HCT116 (cell line): Measurements from ENCODE around the gene NR6A1. TPM values are rescaled to one million over a fixed set of nuclear protein-coding genes. Genes with fewer than 3 reads are reported as not detected.
A peak's percentile ranks its signal among the peaks of the same experiment; 100 is the strongest.

Source experiments
- ATAC-seq: fragments of 200-7000 bp; cut with Tn5 transposase; 2 replicates; pipeline ENCODE4 v1.9.1; 2020; ENCODE audit warnings: mild to moderate bottlenecking, moderate library complexity
- BruUV-seq: library from RNA; stranded (reverse); fragments of 400-500 nt; replicated peaks from 2 replicates; lab custom pipeline; 2021; lab: Mats Ljungman, UMichigan
- CTCF ChIA-PET: fragments of 300-600 bp; sonication (Branson Sonifier 250); formaldehyde crosslinking; loops from one replicate; lab custom pipeline; 2021; ENCODE audit warnings: antibody characterized with exemption; lab: Charles Lee
- POLR2A ChIA-PET: fragments of 300-600, 350-600 bp; sonication (Branson Sonifier 250); formaldehyde crosslinking; loops from one replicate; lab custom pipeline; 2021; ENCODE audit warnings: antibody characterized with exemption; lab: Charles Lee
- RAD21 ChIA-PET, 2 experiments: fragments of 300-600 bp; sonication (Branson Sonifier 250); formaldehyde crosslinking; loops; one replicate each; lab custom pipeline; 2023; ENCODE audit warnings: low total read pairs in 2 of 2; ENCODE audit not compliant: uncharacterized antibody in 2 of 2, unreplicated experiment in 2 of 2, low non-redundant PET in 1 of 2; lab: Charles Lee
- DNase-seq: peaks from one replicate; pipeline ENCODE4 v3.0.0-alpha.2; 2010; ENCODE audit warnings: low read depth, low spot score
- H2AFZ ChIP-seq: fragments of 200-600 bp; shearing (Covaris generic), sonication (generic); 2 replicates; pipeline ENCODE4 v1.6.1; 2017; ENCODE audit warnings: low read depth, mixed run types, mixed read lengths, antibody characterized with exemption, low read length; ENCODE audit not compliant: poor library complexity, severe bottlenecking
- H3K27ac ChIP-seq: 2 replicates; pipeline ENCODE4 v1.5.1; 2012; ENCODE audit warnings: low read depth, low read length
- H3K27me3 ChIP-seq: fragments of 200-600 bp; sonication (generic); 2 replicates; pipeline ENCODE4 v1.6.1; 2016; ENCODE audit warnings: mixed run types, low read length, mixed read lengths; ENCODE audit not compliant: insufficient read depth
- H3K36me3 ChIP-seq, 2 experiments: fragments of 200-500 bp in 1 of 2; fragments of 200-600 bp in 1 of 2; sonication (Bioruptor generic) in 1 of 2; sonication (generic) in 1 of 2; 2 replicates each; pipeline versions ENCODE4 v1.5.1 to v1.6.1; 2014 to 2016; ENCODE audit warnings: low read length in 2 of 2, inconsistent platforms in 1 of 2, mixed read lengths in 1 of 2, mixed run types in 1 of 2; ENCODE audit not compliant: insufficient read depth in 2 of 2, control insufficient read depth in 1 of 2
- H3K4me1 ChIP-seq, 2 experiments: fragments of 200-600 bp in 1 of 2; sonication (generic) in 1 of 2; 2 replicates each; pipeline versions ENCODE4 v1.5.1 to v1.6.1; 2012 to 2017; ENCODE audit warnings: low read length in 2 of 2, inconsistent platforms in 1 of 2, mild to moderate bottlenecking in 1 of 2, mixed read lengths in 1 of 2, mixed run types in 1 of 2, moderate library complexity in 1 of 2; ENCODE audit not compliant: insufficient read depth in 2 of 2, control insufficient read depth in 1 of 2
- H3K4me2 ChIP-seq: fragments of 200-600 bp; sonication (generic); 2 replicates; pipeline ENCODE4 v1.6.1; 2017; ENCODE audit warnings: mixed run types, low read length, mixed read lengths
- H3K4me3 ChIP-seq, 2 experiments: fragments of 200-600 bp in 1 of 2; sonication (generic) in 1 of 2; replicated peaks in 1 of 2; 2 replicates each; pipeline ENCODE4 v1.5.1; 2011 to 2016; ENCODE audit warnings: low read length in 2 of 2, control low read depth in 1 of 2, low read depth in 1 of 2, mild to moderate bottlenecking in 1 of 2, mixed read lengths in 1 of 2, mixed run types in 1 of 2
- H3K79me2 ChIP-seq: fragments of 200-600 bp; sonication (generic); 2 replicates; pipeline ENCODE4 v1.6.1; 2017; ENCODE audit warnings: mild to moderate bottlenecking, mixed run types, low read length, moderate library complexity, mixed read lengths; ENCODE audit not compliant: insufficient read depth
- H3K9ac ChIP-seq: fragments of 200-600 bp; sonication (generic); 2 replicates; pipeline ENCODE4 v1.6.1; 2016; ENCODE audit warnings: low read length, mixed read lengths
- H3K9me2 ChIP-seq: fragments of 200-600 bp; sonication (generic), shearing (Covaris generic); 2 replicates; pipeline ENCODE4 v1.6.1; 2017; ENCODE audit warnings: mixed run types, mild to moderate bottlenecking, moderate library complexity; ENCODE audit not compliant: insufficient read depth
- H3K9me3 ChIP-seq, 2 experiments: fragments of 200-500 bp in 1 of 2; fragments of 200-600 bp in 1 of 2; sonication (Bioruptor generic) in 1 of 2; sonication (generic) in 1 of 2; 2 replicates each; pipeline ENCODE4 v1.6.1; 2014 to 2017; ENCODE audit warnings: low read length in 2 of 2, mixed read lengths in 2 of 2, inconsistent platforms in 1 of 2, low read depth in 1 of 2, mild to moderate bottlenecking in 1 of 2, mixed run types in 1 of 2, moderate library complexity in 1 of 2; ENCODE audit not compliant: control insufficient read depth in 1 of 2, insufficient read depth in 1 of 2
- H4K20me1 ChIP-seq: fragments of 200-600 bp; sonication (generic), shearing (Covaris generic); 2 replicates; pipeline ENCODE4 v1.6.1; 2017; ENCODE audit warnings: mixed run types, mild to moderate bottlenecking, moderate library complexity; ENCODE audit not compliant: insufficient read depth
- RAD21 ChIP-seq: IDR thresholded peaks from 2 replicates; pipeline ENCODE4 v1.6.1; 2012; ENCODE audit warnings: low read depth, mild to moderate bottlenecking
- intact Hi-C: fragments of 100-400 bp; cut with micrococcal nuclease; formaldehyde crosslinking; loops from 2 replicates; pipeline ENCODE4 v1.10.0; 2022
- total RNA-seq: library from RNA; stranded (reverse); gene quantifications from one replicate; pipeline ENCODE4 v1.2.1, GENCODE V29; 2021; ENCODE audit not compliant: unreplicated experiment
- TF ChIP-seq, protein P1 (sequence below), 3 experiments: fragments of 200-600 bp in 1 of 3; sonication (generic) in 1 of 3; IDR thresholded peaks in 2 of 3; conservative IDR thresholded peaks in 1 of 3; 2 replicates each; pipeline ENCODE4 v1.5.1; 2012 to 2017; ENCODE audit warnings: low read depth in 2 of 3, low read length in 2 of 3, antibody characterized with exemption in 1 of 3, borderline replicate concordance in 1 of 3, control low read depth in 1 of 3, mild to moderate bottlenecking in 1 of 3, mixed read lengths in 1 of 3, mixed run types in 1 of 3, moderate library complexity in 1 of 3; ENCODE audit not compliant: insufficient read depth in 1 of 3
- TF ChIP-seq, protein P2 (sequence below): IDR thresholded peaks from 2 replicates; pipeline ENCODE4 v1.6.1; 2011; ENCODE audit warnings: mild to moderate bottlenecking, low read length, moderate library complexity; ENCODE audit not compliant: insufficient replicate concordance; ENCODE audit errors: extremely low read depth

The NR6A1 gene
- total RNA-seq, 1 experiment from 2014 or later, result 9.9 TPM

DNA sequence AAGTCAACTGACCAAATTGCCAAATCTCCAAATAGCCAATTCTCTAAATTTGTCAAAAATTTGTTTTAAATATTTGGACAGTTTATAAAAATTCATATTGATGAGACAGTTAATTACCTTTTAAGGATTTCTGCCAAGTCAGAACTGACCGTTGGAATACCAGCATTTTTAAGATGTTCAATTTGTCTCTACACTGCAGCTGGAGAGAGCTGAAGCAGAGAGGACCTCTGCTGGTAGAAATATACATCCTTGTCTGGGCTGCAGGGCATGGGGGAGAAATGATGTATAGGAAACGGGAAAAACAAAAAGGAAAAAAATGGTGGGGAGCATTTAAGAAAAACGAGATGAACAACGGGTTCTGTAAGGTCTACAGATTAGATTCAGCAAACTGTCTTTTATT is 16.8 kb downstream of the NR6A1 start:
- intact Hi-C loops, result loop anchor here (1.0 to 2.0 kb wide), 2 partner anchors 41 to 203 kb away; no protein-coding TSS in a partner anchor
- H2AFZ ChIP-seq, result no peak overlapping the region
- H3K4me2 ChIP-seq, result 0 out of 2 replicates have a peak overlapping the region, but pooled peaks have one; percentile 1
- DNase-seq (no peak), ATAC-seq (peak; percentile 75)
- no peaks in the 10 kb centered on the region for H3K36me3 ChIP-seq
- no peak overlapping the region for H3K4me3 ChIP-seq
- H3K9me2 ChIP-seq, result no peaks in the 10 kb centered on the region
- peaks cover 22 to 39% of the 10 kb centered on the region in 2 experiments for H3K4me1 ChIP-seq
- no peak overlapping the region for H3K27ac ChIP-seq
- H4K20me1 ChIP-seq, result peaks cover 13% of the 10 kb centered on the region
- no peaks in the 10 kb centered on the region for H3K9me3 ChIP-seq
- H3K9ac ChIP-seq, result no peak overlapping the region
- peaks cover 93% of the 10 kb centered on the region for H3K79me2 ChIP-seq
- BruUV-seq, result no TSS peak
- POLR2A ChIA-PET, result no interaction called here
- TF ChIP-seq, protein P1, sequence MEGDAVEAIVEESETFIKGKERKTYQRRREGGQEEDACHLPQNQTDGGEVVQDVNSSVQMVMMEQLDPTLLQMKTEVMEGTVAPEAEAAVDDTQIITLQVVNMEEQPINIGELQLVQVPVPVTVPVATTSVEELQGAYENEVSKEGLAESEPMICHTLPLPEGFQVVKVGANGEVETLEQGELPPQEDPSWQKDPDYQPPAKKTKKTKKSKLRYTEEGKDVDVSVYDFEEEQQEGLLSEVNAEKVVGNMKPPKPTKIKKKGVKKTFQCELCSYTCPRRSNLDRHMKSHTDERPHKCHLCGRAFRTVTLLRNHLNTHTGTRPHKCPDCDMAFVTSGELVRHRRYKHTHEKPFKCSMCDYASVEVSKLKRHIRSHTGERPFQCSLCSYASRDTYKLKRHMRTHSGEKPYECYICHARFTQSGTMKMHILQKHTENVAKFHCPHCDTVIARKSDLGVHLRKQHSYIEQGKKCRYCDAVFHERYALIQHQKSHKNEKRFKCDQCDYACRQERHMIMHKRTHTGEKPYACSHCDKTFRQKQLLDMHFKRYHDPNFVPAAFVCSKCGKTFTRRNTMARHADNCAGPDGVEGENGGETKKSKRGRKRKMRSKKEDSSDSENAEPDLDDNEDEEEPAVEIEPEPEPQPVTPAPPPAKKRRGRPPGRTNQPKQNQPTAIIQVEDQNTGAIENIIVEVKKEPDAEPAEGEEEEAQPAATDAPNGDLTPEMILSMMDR (IDR thresholded peaks at IDR 0.05 in 2 of 3, conservative IDR thresholded peaks at IDR 0.05 in 1 of 3; ENCODE audit: borderline replicate concordance in 1 of 3, insufficient read depth in 1 of 3, low read depth in 2 of 3, low read length in 2 of 3), result peak; percentile 50 to 69 (median 60); a peak in 5 of 6 replicates
- TF ChIP-seq, protein P2, sequence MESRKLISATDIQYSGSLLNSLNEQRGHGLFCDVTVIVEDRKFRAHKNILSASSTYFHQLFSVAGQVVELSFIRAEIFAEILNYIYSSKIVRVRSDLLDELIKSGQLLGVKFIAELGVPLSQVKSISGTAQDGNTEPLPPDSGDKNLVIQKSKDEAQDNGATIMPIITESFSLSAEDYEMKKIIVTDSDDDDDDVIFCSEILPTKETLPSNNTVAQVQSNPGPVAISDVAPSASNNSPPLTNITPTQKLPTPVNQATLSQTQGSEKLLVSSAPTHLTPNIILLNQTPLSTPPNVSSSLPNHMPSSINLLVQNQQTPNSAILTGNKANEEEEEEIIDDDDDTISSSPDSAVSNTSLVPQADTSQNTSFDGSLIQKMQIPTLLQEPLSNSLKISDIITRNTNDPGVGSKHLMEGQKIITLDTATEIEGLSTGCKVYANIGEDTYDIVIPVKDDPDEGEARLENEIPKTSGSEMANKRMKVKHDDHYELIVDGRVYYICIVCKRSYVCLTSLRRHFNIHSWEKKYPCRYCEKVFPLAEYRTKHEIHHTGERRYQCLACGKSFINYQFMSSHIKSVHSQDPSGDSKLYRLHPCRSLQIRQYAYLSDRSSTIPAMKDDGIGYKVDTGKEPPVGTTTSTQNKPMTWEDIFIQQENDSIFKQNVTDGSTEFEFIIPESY, result no peak
- TF ChIP-seq RAD21, result peak; percentile 73
- TF ChIP-seq, all 23 proteins: peak for 2
- H3K27me3 ChIP-seq, result no peaks in the 10 kb centered on the region
- CTCF ChIA-PET, result interaction anchor here (0.8 to 1.3 kb wide), 3 partner anchors 42 to 136 kb away, joined by 3 to 4 read pairs (median 3); no protein-coding TSS in a partner anchor
- RAD21 ChIA-PET, result no interaction called here
